ENCODE data around the gene ELOVL6.

ELOVL6 gene

GRCh38 chr4:110112056-110112455 is 86.4 kb downstream of the ELOVL6 start:
- TF ChIP-seq CTCF (IDR thresholded peaks at IDR 0.05; ENCODE audit: insufficient read depth, low read depth, low read length, missing control alignments) = no peak
- H3K4me3 ChIP-seq (ENCODE audit: low read length) = no peak overlapping the region
- no peak for DNase-seq (ENCODE audit: low read depth)

- TF ChIP-seq CTCF (IDR thresholded peaks at IDR 0.05; ENCODE audit: insufficient read depth, low read depth, low read length, missing control alignments) = no peak
Observed at GRCh38 chr4:110109455-110109854, 89.0 kb downstream of the ELOVL6 start.

GRCh38 chr4:110108960-110109359 is 89.5 kb downstream of the ELOVL6 start:
- TF ChIP-seq CTCF (IDR thresholded peaks at IDR 0.05; ENCODE audit: insufficient read depth, low read depth, low read length, missing control alignments) = no peak
- H3K4me3 ChIP-seq (ENCODE audit: low read length) = no peak overlapping the region
- no peak for DNase-seq (ENCODE audit: low read depth)

More at GRCh38 chr4:110109455-110109854, 89.0 kb downstream of the ELOVL6 start:
- no peak overlapping the region for H3K4me3 ChIP-seq (ENCODE audit: low read length)
- no peak for DNase-seq (ENCODE audit: low read depth)

DNA sequence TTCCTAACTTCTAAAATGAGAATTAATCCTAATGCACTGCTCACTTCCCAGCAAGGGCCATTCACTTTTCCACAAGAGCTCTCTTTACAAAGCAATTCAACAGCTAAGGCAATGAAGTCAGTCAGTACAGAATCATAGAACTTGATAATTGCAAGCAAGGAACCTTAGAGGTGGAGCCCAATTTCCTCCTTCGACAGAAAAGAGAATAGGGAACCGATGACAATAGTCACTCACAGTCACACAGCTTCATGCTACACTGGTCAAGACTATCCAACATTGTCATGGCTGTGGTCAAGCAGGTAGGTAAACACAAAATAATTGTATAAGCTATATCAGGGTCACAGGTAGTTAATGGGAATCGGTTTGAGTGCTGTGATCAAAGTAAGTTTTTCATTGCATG is 90.0 kb downstream of the ELOVL6 start:
- TF ChIP-seq CTCF (IDR thresholded peaks at IDR 0.05; ENCODE audit: insufficient read depth, low read depth, low read length, missing control alignments) = no peak
- DNase-seq (ENCODE audit: low read depth) = no peak
- H3K4me3 ChIP-seq (ENCODE audit: low read length) = no peak overlapping the region

DNA sequence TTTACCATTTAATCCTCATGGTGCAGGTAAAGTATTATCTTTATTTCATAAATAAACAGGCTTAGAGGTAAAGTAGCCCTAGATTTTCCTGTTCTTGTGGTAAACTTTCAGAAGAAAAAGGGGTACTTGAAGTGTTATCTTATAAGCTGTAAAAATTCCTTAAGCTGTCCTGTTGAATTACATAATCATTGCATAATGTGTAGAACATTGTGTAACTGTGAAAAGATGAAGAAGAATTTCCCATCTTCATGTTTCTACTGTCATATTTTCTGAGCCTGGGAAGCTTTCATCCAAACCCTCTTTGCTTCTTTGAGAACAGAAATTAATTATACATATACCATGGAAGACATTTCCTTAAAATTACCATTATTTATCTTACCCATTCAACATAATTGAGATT is 90.5 kb downstream of the ELOVL6 start:
- TF ChIP-seq CTCF (IDR thresholded peaks at IDR 0.05; ENCODE audit: insufficient read depth, low read depth, low read length, missing control alignments) = no peak
- H3K4me3 ChIP-seq (ENCODE audit: low read length) = no peak overlapping the region
- DNase-seq (ENCODE audit: low read depth) = peak; percentile 49

- peak; percentile 69 for DNase-seq (ENCODE audit: low read depth)
- no peak overlapping the region for H3K4me3 ChIP-seq (ENCODE audit: low read length)
- TF ChIP-seq CTCF (IDR thresholded peaks at IDR 0.05; ENCODE audit: insufficient read depth, low read depth, low read length, missing control alignments) = no peak
Observed at GRCh38 chr4:110106931-110107296, 91.5 kb downstream of the ELOVL6 start.

DNA sequence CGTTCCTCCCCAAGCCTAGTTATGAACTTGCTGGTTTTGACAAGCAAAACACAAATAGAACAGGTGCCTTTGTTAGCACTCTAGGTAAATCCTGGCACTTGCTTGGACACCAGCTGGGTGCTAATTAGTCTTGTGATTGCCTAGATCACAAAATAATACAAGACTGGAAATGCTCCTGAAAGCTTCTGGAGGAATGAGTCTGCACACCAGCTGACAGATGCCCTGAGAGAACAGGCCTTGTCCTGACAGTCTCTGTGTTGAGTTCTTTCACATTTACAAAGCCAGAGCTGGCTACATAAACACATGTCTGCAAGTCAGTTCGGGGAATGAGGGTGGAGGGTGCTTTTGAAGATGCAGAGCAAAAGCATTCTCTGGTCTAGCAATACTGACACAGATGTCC is 93.8 kb downstream of the ELOVL6 start:
- H3K4me3 ChIP-seq (ENCODE audit: low read length) = no peak overlapping the region
- DNase-seq (ENCODE audit: low read depth) = no peak
- no peak for TF ChIP-seq CTCF (IDR thresholded peaks at IDR 0.05; ENCODE audit: insufficient read depth, low read depth, low read length, missing control alignments)

Data from epithelial cell of esophagus (primary cell).